Inflammatory macrophage (primary cell): ENCODE measurements around the gene SLC25A39.
"Not testable (repeated sequence)": the region's sequence is repeated elsewhere in the genome, so short reads cannot be mapped to it uniquely, and the experiment has no call there.

ENCODE experiments used
- DNase-seq, 2 donors: peaks; one replicate each; pipeline ENCODE4 v3.0.0-alpha.2; 2020 to 2022

SLC25A39 gene

DNA sequence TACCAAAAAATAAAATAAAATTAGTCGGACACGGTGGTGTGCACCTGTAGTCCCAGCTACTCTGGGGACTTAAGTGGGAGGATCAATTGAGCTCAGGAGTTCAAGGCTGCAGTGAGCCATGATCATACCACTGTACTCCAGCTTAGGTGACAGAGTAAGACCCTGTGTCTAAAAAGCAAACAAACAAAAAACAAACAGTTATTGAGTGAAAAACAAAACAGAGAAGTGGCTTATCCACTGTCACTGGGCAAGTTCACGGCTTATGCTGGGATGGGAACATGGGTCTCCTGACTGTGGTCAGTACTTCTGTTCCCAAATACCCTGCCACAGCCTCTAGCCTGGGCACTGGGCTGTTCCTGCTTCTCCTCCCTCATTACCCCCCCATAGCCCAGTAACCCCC lies 10.9 kb upstream of the SLC25A39 start:
- DNase-seq: peak; percentile 59 to 65

GRCh38 chr17:44334727-44335126 lies 10.1 kb upstream of the SLC25A39 start:
- peak; percentile 59 to 68 for DNase-seq

DNA sequence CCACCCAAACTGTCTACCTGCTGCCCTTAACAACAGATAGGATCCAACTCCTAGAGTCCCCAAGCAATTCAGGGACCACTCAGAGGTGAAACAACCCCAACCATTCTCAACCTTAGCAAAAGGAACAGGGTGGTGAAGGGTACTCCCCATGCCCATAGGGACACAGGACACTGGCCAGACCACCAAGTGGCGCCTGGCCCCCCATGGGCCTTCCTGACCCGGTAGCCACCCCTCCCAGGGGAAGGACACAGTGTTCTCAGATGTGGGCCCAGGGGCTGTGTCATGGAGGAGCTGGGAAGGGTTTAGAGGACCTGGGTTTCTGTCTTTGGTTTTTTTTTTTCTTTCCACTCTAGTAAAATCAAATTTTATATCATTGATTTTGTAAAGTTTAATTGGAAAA lies 9.7 kb upstream of the SLC25A39 start:
- no peak for DNase-seq

DNA sequence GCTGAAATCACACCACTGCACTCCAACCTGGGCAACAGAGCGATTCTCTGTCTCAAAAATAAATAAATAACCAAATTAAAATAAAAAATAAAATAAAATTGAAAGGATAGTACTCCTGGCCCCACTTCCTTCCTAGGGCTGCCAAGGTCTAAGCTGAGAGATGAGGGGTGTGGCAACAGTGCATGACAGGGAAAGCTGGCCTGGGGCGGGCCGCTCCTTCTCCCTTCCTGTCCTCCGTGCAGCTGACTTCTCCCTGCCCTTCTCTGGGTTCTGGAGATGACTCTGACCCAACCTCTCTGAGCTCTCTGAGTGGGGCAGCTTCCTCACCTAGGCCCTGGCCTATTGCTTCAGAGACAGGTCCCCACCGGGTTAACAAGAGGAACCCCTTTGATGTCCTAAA lies 8.7 kb upstream of the SLC25A39 start:
- peak; percentile 81 to 84 for DNase-seq

DNA sequence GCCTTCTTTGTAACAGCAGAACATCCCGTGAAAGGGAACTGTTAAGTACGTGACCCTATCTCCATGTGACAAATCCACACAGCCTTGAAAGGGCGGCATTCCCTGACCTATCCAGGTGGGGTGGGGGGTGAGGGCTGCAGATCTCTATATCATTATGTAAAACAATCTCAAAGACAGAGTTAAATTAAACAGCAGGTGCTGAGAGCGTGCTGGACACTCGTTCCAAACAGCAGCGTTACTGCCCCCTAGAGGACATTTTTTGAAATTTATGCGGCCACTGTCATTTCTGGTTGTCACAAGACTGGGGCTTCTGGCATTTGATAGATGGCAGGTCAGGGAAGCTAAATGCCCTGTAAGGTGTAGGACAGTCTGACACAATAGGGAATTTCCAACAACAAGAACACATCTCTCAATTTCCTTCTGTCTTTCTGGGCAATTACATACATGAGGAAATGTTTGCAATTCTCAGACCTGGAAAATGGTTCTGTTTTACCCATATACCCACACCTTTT lies 6.7 kb upstream of the SLC25A39 start:
- peak; percentile 90 to 95 for DNase-seq

GRCh38 chr17:44330263-44330662 lies 5.6 kb upstream of the SLC25A39 start:
- DNase-seq: not testable (repeated sequence)

- DNase-seq: not testable (repeated sequence)
These were observed 4.9 kb upstream of the SLC25A39 start for GRCh38 chr17:44329516-44329915.

DNA sequence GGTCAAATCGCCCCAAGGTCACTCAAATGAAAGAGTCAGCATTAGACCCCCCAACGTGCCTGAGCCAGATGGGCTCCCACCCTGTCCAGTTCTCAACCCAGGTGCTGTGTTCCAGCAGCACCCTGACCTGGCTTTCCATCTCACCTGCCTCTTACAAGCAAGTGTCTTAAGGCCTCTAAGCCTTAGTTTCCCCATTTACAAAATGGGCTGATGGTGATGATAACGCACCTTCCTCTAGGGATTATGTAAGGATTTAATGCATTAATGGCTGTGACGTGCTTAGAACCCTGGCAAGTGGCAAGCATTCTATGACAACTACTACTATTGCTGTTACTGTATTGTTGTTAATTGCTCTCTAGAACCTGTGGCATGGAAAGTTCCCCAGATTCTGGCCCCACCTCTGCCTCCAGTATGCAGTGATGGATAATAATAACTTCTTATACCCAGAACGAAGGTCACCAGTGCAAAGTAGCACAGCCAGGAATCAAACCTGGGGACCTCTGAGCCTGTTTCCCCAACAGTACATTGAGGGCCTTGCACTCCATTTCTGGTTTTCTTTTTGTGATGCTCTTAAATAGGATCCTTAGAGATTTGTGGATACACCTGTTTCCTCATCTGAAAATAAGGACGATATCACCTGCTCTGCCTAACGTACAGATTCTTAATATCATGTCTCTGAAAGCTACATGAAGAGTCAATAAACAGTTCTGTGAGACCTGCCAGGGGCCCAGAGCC lies 3.3 kb upstream of the SLC25A39 start:
- DNase-seq: no peak

- DNase-seq: peak; percentile 94 to 95
These were observed 2.3 kb upstream of the SLC25A39 start for GRCh38 chr17:44326861-44327444.

DNA sequence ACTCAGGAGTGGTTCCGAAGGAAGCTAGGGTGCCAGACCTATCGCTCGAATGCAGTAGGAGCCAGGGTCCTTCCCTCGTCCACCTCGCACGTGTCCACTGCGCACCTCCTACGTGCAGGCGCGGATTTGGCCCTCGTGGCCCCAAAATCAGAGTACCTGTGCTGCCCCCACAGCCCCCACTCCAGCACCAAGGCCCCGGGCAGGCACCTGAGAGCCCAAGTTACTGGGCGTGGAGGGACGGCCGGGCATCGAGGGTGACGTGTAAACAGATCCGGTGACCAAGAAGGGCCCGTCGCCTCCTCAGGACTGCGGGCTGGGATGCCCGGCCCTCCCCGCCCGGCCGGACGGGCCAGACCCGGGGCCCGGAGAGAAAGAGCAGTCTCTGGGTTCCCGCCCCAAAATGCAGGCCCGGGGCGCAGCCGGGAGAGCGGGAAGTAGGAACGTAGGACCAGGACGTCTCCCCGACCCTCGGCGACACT lies 492 bp downstream of the SLC25A39 start:
- DNase-seq: peak in 1 of 2 donors; percentile 20

GRCh38 chr17:44323359-44324091 lies 1.1 kb downstream of the SLC25A39 start:
- DNase-seq: no peak

DNA sequence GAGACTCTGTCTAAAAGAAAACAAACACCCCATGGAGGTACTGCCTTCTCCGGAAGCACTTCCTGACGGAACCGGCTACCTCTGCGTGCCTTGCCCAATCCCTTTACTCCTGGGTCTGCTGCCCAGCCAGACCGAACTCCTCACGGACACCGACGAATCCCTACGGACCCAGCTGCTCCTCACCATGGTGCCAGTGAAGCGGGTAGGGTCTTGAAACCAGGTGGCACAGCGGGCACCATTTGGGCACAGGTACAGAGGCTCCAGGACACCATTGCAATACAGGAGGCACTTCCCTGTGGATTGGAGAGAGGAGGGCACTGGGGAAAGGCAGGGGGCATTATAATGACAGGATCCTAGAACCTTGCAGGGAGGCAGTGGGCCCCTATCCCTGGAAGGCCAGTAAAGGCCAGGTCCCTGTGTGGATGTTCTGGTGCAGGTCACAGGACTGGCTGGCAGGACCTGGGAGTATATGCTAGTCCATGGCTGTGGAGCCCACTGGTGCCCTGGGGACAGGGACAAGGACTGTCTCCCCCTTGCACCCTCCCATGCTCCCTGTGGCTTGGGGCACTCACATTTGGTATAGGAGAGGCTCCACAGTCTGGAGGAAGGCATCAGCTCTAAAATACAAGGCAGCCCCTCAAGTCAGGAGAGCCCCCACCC lies 2.3 kb downstream of the SLC25A39 start:
- no peak for DNase-seq

- DNase-seq: no peak
These were observed 3.1 kb downstream of the SLC25A39 start for GRCh38 chr17:44321246-44322120.

DNA sequence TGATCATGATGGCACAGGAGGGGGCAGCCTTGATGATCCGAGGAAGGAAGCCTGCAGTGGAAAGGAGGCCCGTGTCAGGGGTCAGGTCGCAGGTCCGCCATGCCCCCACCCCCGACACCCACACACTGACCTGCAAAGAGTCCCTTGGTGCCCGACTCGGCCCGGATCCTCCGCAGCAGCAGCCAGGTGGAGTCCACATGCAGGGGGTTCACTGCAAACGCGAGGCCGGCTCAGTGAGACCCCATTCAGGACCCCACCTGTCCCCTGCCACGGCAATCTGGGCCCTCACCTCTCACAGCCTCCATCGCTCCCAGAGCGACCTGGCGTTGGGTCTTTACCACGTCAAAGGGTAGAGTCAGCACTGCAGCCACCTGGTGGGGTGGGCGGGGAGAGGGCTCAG lies 4.6 kb downstream of the SLC25A39 start:
- DNase-seq: no peak

DNA sequence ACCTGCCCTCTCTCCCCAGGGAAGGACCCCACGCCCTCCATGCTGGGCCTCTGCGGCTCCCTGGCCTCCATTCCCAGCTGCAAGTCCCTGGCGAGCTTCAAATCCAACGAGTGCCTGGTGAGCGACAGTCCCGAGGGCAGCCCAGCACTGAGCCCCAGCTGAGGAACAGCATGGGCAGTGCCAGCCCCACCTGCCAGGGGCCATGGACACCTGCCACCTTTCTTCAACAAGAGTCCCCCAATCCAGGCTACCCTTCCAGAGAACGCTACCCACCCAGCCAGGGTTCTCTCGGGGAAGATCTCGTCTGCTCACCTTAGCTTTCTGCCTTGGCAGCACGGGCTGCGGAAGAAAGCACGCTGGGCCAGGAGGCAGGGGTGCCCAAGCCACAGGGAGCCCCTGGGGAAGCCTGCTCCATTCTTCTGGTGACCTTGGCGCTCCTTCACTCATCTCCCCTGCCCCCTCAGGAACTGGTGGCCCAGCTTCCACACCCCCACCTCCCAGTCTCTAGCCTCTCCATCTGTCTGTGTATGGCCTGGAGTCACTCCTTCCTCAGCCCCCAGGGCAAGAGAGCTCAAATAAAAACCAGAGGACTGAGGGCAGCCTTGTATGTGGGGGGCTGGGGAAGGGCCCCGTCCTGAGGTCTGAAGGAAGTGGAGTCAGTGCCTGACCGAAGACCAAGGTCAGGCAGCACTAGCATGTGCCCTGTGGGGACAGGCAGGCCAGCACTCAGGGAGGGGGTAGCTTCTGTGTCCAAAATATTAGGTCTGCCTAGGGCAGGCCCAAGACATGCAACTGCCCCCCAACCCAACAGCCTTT lies 6.3 kb downstream of the SLC25A39 start:
- no peak for DNase-seq

GRCh38 chr17:44317545-44317944 lies 7.1 kb downstream of the SLC25A39 start:
- no peak for DNase-seq

DNA sequence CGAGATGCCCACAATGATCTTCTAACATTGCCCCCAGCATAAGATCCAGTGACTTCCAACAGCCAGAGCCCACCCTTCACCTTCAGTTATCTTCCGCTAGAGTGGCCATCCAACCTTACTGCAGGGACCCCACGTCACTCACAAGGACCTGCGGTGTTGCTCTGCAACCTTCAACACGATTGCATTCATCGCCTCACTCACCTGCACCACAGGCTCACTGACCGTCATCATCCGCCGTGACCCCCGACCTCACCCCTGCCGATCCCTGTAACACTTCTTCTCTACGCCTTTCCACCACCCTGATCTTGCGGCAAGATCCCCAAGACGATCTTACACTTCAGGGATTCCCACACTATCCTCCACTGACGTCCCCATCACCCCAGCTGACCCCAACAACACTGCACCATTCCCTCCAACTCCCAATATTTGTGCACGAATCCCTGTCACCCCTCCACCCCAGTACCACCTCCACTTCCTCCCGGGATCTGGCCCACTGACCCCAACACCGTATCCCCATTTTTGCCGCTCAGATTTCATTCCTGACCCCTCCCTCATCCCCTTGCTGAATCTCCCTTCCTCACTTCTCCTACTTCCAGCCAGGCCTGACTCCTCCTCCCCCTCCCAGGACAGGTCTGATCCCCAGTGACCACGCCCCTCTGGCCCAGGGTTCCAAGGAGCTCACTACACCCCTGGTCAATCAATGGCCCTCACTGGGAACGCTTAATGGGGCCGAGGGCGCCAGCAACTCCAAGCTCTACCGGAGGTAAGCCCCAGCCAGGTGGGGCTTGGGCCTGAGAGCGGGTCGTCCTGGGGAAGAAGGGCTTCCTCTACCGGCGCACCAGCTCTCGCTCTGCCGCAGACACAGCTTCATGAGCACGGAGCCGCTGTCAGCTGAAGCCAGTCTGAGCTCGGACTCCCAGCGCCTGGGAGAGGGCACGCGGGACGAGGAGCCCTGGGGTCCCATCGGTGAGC lies 8.6 kb downstream of the SLC25A39 start:
- DNase-seq: no peak

DNA sequence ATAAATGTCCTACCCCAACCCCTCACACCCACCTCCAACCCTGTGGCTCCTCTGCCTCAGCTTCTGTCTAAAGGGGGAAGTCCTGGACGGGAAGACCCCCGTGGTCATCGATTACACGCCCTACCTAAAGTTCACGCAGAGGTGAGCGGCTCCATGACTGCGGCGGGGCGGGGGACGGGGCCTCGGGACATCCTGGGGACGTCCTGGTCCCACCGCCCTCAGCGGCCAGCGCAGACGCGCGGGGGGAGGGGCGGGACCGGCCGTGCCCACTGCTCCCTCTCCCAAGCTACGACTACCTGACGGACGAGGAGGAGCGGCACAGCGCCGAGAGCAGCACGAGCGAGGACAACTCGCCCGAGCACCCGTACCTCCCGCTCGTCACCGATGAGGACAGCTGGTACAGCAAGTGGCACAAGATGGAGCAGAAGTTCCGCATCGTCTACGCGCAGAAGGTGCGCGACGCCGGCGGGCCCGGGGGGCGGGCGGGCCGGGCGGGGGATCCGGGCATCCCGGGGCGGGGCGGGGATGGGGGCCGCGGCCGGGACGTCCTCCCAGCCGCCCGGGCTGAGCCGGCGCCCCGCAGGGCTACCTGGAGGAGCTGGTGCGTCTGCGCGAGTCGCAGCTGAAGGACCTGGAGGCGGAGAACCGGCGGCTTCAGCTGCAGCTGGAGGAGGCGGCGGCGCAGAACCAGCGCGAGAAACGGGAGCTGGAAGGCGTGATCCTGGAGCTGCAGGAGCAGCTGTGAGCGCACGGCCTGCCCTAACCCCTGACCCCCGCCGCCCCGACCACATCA lies 9.6 kb downstream of the SLC25A39 start:
- peak in 1 of 2 donors; percentile 27 for DNase-seq

DNA sequence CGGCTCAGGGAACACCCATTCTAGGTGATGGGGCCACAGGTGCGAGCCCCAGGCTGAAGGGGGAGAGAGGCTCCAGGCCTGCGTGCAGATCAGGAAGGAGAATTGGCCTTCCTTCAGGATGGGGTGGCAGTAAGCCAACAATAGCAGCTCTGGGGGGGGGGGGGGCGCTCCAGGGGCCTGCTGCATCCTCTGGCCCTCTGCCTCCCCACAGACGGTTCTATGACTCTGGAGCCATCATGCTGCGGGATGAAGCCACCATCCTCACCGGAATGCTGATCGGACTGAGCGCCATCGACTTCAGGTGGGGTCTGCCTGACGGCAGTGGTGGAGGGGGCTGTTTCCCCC lies 10.1 kb downstream of the SLC25A39 start:
- no peak for DNase-seq
